GM21576 (cell line): ENCODE measurements around the gene LY6G6F.
A peak's percentile ranks its signal among the peaks of the same experiment; 100 is the strongest.

Experiments
- ATAC-seq: cut with Tn5 transposase; IDR thresholded peaks from one replicate; pipeline ENCODE4 v1.9.1; 2021; ENCODE audit warnings: mild to moderate bottlenecking, moderate library complexity; ENCODE audit not compliant: unreplicated experiment

The LY6G6F gene, protein sequence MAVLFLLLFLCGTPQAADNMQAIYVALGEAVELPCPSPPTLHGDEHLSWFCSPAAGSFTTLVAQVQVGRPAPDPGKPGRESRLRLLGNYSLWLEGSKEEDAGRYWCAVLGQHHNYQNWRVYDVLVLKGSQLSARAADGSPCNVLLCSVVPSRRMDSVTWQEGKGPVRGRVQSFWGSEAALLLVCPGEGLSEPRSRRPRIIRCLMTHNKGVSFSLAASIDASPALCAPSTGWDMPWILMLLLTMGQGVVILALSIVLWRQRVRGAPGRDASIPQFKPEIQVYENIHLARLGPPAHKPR

GRCh38 chr6:31706599-31706998 is at the start of gene LY6G6F:
Gene LY6G6F, plus strand, starts transcription at chr6:31706866. Its CDS starts 41 bp downstream, at chr6:31706907.
- no peak for ATAC-seq

GRCh38 chr6:31657406-31658157 is 49.1 kb upstream of the LY6G6F start:
- no peak for ATAC-seq

GRCh38 chr6:31658158-31658688 is 48.4 kb upstream of the LY6G6F start:
- ATAC-seq, result no peak

DNA sequence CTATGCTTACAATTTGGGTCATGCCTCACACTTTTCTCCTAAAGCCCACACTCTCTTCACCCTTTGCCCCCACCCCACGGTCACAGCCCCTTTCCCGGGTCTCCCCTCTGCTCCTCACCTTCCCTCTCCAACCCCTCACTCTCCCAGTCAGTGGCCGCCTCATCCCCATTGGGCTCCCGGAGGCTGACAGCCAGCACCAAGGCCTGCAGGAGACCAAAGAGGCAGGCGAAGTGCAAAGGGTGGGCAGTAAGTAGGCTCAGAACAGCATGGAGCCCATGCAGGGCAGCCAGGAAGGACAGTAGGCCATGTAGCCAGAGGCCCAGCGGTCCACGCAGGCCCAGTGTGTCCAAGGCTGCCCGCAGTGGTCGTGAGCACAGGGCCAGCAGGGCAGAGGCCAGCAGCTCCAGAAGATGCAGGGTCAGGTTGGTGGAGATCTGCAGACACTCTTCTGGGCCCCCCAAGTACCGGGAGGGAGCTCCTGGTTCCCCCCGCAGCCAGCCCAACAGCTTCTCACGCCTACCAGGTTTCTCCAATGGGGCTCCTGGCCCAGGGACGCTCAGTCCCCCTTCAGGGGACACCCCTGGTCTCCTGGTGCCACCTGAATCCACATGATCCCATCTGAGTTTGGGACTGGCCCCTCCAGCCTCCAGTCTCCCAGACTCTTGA is 47.5 kb upstream of the LY6G6F start:
- ATAC-seq, result no peak

DNA sequence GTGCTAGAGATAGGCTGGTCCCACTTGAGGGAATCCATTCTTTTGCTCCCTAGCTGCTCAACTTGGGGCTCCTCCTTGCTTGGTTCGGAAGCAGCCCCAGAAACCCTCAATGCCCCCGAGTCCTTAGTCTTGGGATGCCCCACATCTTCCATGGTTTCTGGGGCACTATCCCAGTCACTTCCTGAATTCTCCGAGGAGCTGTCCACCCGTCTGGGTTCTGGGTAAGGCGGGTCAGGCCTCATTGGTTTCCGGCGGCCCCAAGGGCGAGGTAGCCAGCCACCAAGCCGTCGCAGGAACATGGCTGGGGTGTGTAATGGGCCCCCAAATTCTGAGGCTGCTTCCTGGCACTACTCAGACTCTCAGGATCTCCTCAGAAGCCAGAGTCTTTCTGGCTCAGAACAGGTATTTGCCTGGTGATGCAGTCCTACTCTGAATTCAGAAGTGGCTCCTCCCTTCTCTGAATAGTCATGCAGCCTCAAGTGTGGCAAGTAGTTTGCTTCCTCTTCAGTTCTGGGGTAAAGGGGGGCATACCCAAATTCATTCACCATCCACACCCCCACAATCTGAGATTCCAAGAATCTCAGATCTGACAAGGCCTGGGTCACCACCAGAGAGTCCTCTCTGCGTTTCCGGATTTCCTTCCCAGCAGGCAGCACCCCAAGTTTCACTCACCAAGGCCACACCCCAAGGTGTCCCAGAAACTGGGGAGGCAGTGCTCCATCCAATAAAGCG is 46.9 kb upstream of the LY6G6F start:
- no peak for ATAC-seq

- peak; percentile 45 for ATAC-seq
Observed at GRCh38 chr6:31660381-31661261, 46.0 kb upstream of the LY6G6F start, which contains the start of gene C6orf47. Gene C6orf47, minus strand, starts transcription at chr6:31660778. Its CDS starts 831 bp downstream, at chr6:31659947.

DNA sequence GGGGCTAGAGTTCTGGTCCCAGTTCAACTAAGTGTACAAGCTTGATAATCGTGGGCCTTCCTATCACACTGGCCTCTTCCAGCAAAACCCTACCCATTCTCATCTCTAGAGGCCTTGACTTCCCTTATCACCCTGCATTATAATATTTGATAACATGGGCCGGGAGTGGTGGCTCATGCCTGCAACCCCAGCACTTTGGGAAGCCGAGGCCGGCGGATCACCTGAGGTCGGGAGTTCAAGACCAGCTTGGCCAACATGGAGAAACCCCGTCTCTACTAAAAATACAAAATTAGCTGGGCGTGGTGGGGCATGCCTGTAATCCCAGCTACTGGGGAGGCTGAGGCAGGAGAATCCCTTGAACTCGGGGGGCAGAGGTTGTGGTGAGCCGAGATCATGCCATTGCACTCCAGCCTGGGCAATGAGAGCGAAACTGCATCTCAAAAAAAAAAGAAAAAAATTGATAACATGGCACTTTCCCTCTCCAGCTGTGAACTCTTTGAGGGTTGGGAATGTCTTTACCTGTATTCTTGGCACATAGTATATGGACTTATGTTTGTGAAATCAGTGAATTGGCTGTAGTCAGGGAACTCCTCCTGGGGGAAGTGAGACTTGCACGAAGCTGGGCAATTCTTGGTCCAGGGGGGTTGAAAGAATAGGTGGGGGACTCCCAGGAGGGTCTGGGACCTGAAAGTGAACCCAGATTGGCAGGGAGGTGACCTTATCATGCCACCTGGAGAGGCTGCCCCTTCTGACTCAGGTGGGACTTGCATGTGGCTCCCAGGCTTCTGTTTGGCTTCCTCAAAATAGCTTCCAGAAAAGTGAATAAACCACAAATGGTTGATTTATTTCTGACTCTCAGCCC is 45.2 kb upstream of the LY6G6F start:
- ATAC-seq, result no peak

DNA sequence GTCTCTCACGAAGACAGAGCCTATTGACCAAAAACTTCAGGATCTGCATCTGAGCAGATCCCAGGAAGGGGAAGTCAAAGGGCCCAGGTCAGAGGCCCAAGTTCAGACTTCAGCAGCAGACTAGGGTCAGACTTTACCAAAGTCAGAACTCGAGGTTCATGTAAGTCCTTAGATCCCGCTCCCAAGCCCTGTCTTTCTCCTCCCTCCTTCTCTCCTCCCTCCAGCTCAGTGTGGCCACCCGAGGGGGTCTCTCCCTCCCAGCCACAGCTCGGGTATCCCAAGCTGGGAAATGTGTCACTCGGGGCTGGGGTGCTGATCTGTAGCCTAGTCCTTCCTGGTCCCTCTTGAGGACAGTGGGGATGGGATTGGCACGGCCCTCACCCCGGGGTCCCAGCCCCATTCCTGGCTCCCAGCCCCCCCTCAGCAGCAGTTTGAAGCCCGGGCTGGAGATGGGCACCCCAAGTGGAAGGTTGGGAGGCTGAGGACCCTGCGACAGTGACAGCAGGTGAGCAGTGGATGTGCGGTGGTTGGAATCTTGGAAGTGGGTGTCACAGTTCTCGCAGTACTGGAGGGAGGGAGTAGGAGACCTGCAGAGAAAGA is 44.4 kb upstream of the LY6G6F start:
- no peak for ATAC-seq

GRCh38 chr6:31663126-31663960 is 43.3 kb upstream of the LY6G6F start:
- no peak for ATAC-seq

DNA sequence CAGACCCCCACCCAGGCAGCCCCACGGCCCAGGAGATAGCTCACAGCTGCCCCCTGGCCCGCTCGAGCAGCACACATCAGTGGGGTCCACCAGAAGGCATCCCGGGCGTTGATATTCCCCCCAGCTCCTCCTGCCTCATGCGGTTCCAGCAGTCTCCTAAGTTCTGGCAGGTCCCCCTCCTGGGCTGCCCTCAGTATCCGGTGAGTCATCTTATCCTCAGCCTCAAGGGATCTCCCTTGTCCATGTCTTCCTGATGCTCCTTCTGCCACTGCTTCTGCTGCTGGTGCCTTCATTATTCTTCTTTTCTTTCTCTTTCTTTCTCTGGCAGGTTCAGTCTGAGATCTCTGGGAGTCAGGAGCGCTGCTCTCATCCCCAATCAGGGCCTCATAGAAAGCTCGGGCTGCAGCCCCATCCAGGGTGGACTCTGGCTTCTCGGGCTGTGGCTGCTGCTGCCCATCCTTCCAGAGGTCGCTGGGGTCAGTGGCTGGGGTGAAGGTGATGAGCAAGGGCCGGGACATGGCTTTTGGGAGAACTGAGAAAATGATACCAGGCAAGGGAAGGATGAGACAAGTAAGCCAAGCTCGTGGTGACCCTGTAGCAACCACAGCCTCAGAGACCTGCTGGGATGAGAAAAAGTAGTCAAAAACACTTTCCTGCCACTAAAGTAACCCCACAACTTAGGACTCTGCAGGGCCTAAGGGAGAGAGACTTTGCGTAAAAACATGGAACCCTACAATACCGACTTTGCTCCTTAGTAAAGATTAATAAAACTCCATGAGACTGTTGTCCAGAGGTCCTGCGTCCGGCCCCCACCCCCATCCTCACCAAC is 42.5 kb upstream of the LY6G6F start:
- no peak for ATAC-seq

DNA sequence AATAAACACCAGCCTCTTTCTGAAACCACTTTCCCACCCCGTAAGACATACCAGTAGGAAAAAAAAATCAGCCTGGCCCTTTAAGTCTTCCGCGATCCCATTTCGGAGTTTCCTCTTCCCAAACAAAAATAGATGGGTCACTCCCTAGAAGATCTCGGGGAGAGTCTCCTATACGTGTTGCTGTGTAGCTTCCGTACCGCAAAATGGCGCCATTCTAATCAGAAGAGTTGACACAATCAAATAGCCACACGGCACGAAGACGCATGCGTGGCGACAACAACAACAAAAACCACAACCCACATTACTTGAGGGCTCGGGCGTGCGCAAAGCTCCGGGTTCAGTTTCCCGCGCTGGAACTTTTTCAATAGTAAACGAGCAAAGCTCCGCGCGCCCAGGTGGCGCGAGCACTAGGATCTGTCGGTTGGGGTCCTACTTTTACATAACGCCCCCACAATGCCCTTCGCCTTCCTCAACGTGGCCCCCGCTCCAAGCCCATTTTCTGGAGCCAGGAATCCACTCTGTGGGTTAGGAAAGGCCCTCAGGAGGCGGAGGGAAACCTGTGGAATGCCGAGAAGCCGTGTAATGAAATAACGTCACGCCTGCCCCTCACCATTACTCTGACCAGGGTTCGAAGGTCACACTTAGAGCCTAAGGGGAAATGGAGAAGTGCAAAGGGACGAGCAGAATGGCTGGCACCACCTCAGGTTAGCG is 41.7 kb upstream of the LY6G6F start, which contains the start of gene GPANK1:
TSS of gene GPANK1 (minus strand) at position 208 of the 711 bp plus-strand sequence. CDS start 519 bp downstream, outside the sequence.
- ATAC-seq, result peak; percentile 27

DNA sequence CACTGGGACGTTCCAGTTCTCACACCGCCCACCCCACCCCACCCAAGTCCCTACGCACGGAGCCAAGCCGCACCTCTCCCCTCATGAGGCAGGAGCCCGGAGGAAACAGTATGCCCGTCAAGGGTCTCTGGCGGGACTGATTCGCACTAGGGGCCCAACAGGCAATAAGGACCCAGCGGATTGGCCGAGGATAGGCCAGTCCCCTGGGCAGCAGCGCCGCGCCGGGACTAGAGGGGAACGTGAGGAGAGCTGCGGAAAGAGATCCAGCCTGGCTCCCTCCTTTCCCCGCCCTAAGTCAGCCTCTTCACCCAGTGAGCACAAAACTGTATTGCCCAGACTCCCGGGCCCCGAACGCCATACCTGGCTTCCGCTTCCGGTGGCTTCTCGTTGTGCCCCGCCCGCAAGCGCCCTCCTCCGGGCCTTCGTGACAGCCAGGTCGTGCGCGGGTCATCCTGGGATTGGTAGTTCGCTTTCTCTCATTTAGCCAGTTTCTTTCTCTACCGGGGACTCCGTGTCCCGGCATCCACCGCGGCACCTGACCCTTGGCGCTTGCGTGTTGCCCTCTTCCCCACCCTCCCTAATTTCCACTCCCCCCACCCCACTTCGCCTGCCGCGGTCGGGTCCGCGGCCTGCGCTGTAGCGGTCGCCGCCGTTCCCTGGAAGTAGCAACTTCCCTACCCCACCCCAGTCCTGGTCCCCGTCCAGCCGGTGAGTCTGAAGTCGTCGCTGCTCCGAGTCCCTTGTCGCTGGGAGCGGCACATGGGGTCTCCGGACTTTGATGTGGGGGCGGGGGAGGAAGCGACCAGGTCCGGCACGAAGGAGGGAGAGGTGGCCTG is 40.9 kb upstream of the LY6G6F start, which contains the start of gene CSNK2B:
TSS of gene CSNK2B (plus strand) at position 580 of the 836 bp plus-strand sequence. CDS start 752 bp downstream, outside the sequence.
- peak; percentile 69 for ATAC-seq

DNA sequence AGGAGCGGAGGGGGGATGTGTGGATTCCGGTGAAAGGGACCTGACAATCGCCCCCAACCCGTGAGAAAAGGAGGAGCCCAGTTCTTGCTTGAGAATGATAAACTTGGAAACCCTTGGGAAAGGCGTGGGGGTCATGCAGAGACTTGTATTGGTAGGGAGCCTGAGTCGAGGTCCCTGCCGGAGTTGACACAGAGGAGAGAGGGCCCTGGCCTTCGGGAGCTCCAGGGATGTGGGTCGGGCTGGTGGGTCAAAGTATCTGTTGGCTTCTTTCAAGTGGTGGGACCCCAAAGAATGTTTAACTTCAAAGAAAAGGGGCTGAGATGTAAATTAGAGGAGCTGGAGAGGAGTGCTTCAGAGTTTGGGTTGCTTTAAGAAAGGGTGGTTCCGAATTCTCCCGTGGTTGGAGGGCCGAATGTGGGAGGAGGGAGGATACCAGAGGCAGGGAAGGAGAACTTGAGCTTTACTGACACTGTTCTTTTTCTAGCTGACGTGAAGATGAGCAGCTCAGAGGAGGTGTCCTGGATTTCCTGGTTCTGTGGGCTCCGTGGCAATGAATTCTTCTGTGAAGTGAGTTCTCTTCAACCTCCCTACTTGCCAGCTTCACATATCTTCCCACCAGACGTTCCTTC is 40.2 kb upstream of the LY6G6F start:
- ATAC-seq, result no peak

GRCh38 chr6:31669676-31670075 is 37.0 kb upstream of the LY6G6F start, which contains the start of gene LY6G5B:
Gene LY6G5B, plus strand, starts transcription at chr6:31669976. Its CDS starts 975 bp downstream, at chr6:31670951.
- no peak for ATAC-seq
